Sigmoid colon (tissue), 7 donors: ENCODE data around the gene PADI6. TPM values are rescaled to one million over a fixed set of nuclear protein-coding genes. Genes with fewer than 3 reads are reported as not detected.

Source experiments
- DNase-seq: peaks from one replicate; pipeline ENCODE4 v3.0.0-alpha.2; 2019
- H3K27ac ChIP-seq, 4 donors: fragments of 200-600 bp; sonication (generic); one replicate each; pipeline ENCODE4 v1.5.1; 2016 to 2019; ENCODE audit warnings: mild to moderate bottlenecking in 1 of 4
- H3K27me3 ChIP-seq, 3 donors: fragments of 200-600 bp; sonication (generic); one replicate each; pipeline ENCODE4 v1.5.1; 2019; ENCODE audit warnings: mild to moderate bottlenecking in 1 of 3
- H3K36me3 ChIP-seq, 4 donors: fragments of 200-600 bp; sonication (generic); one replicate each; pipeline ENCODE4 v1.5.1; 2016 to 2019
- H3K4me1 ChIP-seq, 4 donors: fragments of 200-600 bp; sonication (generic); one replicate each; pipeline ENCODE4 v1.5.1; 2017 to 2019
- H3K4me3 ChIP-seq, 4 donors: fragments of 200-600 bp; sonication (generic); one replicate each; pipeline ENCODE4 v1.5.1; 2017 to 2019; ENCODE audit warnings: mild to moderate bottlenecking in 2 of 4, moderate library complexity in 1 of 4
- H3K9me3 ChIP-seq, 4 donors: fragments of 200-600 bp in 3 of 4; sonication (generic) in 3 of 4; one replicate each; pipeline versions ENCODE4 v1.5.1 to v1.6.1; 2013 to 2019
- CTCF ChIP-seq, 4 experiments: fragments of 450-650 bp in 3 of 4; fragments of 200-600 bp in 1 of 4; IDR thresholded peaks; one replicate each; pipeline ENCODE4 v1.5.1; 2016 to 2019; ENCODE audit warnings: antibody characterized with exemption in 4 of 4, mild to moderate bottlenecking in 3 of 4, moderate library complexity in 2 of 4
- EP300 ChIP-seq, 4 donors: sonication (generic); formaldehyde crosslinking; IDR thresholded peaks; one replicate each; pipeline ENCODE4 v1.6.1; 2017; ENCODE audit warnings: antibody characterized with exemption in 4 of 4
- POLR2A ChIP-seq, 2 donors: fragments of 450-650 bp; IDR thresholded peaks; one replicate each; pipeline ENCODE4 v1.6.1; 2016; ENCODE audit warnings: antibody characterized with exemption in 2 of 2, mild to moderate bottlenecking in 2 of 2, moderate library complexity in 2 of 2
- POLR2AphosphoS5 ChIP-seq, 4 donors: sonication (generic); formaldehyde crosslinking; IDR thresholded peaks; one replicate each; pipeline ENCODE4 v1.6.1; 2017; ENCODE audit warnings: antibody characterized with exemption in 4 of 4
- WGBS, 2 donors: extraction: QIAGEN DNeasy Blood & Tissue Kit; methylation state at CpG; one replicate each; pipeline ENCODE4 v1.1.7; 2013; 5-methylcytosine and 5-hydroxymethylcytosine counted together
- intact Hi-C: fragments of 100-400 bp; cut with DNase I; formaldehyde crosslinking; loops from one replicate; pipeline ENCODE4 v1.15.1; 2023
- polyA plus RNA-seq, 3 donors: library from polyadenylated mRNA; stranded (reverse); fragments of 200-250 nt; gene quantifications; one replicate each; pipeline ENCODE4 v1.2.3, GENCODE V29; 2013
- total RNA-seq, 4 donors: library from RNA; depleted of rRNA; stranded (reverse); fragments of >200 nt; gene quantifications; one replicate each; pipeline ENCODE4 v1.1.0, GENCODE V29; 2016
- donor health status: healthy with polysubstance abuse.
- donor health status: Bipolar disorder and iron deficiency.
- donor health status: healthy.

The PADI6 gene
- total and polyA plus RNA-seq, 7 donors: not detected

GRCh38 chr1:17335821-17336710 is 35.9 kb upstream of the PADI6 start:
- H3K36me3 ChIP-seq: no peaks in the 10 kb centered on the region
- TF ChIP-seq CTCF (IDR thresholded peaks at IDR 0.05) (peak in 3 of 4 experiments; percentile 37 to 62 (median 44)), POLR2AphosphoS5 (IDR thresholded peaks at IDR 0.05) (no peak)
- intact Hi-C loops: loop anchor here (10.0 kb wide), 1 partner anchor 211 kb away; no protein-coding TSS in a partner anchor

GRCh38 chr1:17338706-17339493 is 33.1 kb upstream of the PADI6 start:
- peak; percentile 42 for DNase-seq
- H3K9me3 ChIP-seq: no peaks in the 10 kb centered on the region
- H3K4me3 ChIP-seq: no peak overlapping the region
- intact Hi-C loops: loop anchor here (10.0 kb wide), 1 partner anchor 214 kb away; no protein-coding TSS in a partner anchor
- peaks cover 0 to 15% (median 3%) of the 10 kb centered on the region in 3 donors for H3K27me3 ChIP-seq
- no peaks in the 10 kb centered on the region for H3K36me3 ChIP-seq
- H3K4me1 ChIP-seq: no peaks in the 10 kb centered on the region
- no peak overlapping the region for H3K27ac ChIP-seq
- TF ChIP-seq POLR2A (IDR thresholded peaks at IDR 0.05) (no peak), POLR2AphosphoS5 (IDR thresholded peaks at IDR 0.05) (no peak), CTCF (IDR thresholded peaks at IDR 0.05) (no peak), EP300 (IDR thresholded peaks at IDR 0.05) (no peak)
- WGBS, 2 donors: 55 to 77% methylated on average over 15 of the region's 15 CpGs

More at GRCh38 chr1:17335821-17336710, 35.9 kb upstream of the PADI6 start:
- H3K4me3 ChIP-seq: no peak overlapping the region
- peak; percentile 63 for DNase-seq
- WGBS, 2 donors: 23 to 34% methylated on average over 20 of the region's 20 CpGs
- H3K4me1 ChIP-seq: no peaks in the 10 kb centered on the region
- H3K27ac ChIP-seq: no peak overlapping the region
- peaks cover 0 to 21% (median 0%) of the 10 kb centered on the region in 3 donors for H3K27me3 ChIP-seq
- H3K9me3 ChIP-seq: no peaks in the 10 kb centered on the region

GRCh38 chr1:17339521-17339920 is 32.5 kb upstream of the PADI6 start:
- peak; percentile 17 for DNase-seq
- Histone ChIP-seq H3K4me1 (no peaks in the 10 kb centered on the region), H3K27me3 (peaks cover 0 to 15% (median 3%) of the 10 kb centered on the region in 3 donors), H3K36me3 (no peaks in the 10 kb centered on the region), H3K4me3 (no peak overlapping the region), H3K27ac (no peak overlapping the region), H3K9me3 (no peaks in the 10 kb centered on the region)
- intact Hi-C loops: loop anchor here (10.0 kb wide), 1 partner anchor 215 kb away; no protein-coding TSS in a partner anchor
- 69 to 86% methylated on average over 7 of the region's 7 CpGs for WGBS, 2 donors
- TF ChIP-seq POLR2AphosphoS5 (IDR thresholded peaks at IDR 0.05) (no peak), POLR2A (IDR thresholded peaks at IDR 0.05) (no peak), EP300 (IDR thresholded peaks at IDR 0.05) (no peak), CTCF (IDR thresholded peaks at IDR 0.05) (no peak)

DNA sequence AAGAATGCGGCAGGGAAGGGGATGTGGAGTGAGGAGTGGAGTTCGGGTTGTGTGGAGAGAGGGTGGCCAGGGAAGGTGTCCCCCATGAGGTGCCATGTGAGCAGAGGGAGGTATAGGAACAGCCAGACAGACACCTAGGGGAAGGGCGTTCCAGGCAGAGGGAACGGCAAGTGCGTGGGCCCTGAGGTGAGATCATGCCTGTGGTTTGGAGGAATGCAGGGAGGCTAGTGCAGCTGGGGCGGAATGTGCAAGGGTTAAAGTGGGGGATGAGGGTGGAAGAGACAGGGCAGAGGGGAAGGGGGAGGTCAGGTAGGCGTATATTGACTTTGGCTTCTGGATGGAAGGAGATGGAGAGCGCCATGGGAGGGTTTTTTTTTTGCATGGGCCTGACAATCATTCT is 31.6 kb upstream of the PADI6 start:
- H3K36me3 ChIP-seq: no peaks in the 10 kb centered on the region
- peak; percentile 35 for DNase-seq
- no peak overlapping the region for H3K27ac ChIP-seq
- intact Hi-C loops: no loop called here
- TF ChIP-seq EP300 (IDR thresholded peaks at IDR 0.05) (no peak), CTCF (IDR thresholded peaks at IDR 0.05) (no peak), POLR2AphosphoS5 (IDR thresholded peaks at IDR 0.05) (no peak), POLR2A (IDR thresholded peaks at IDR 0.05) (no peak)
- H3K27me3 ChIP-seq: peaks cover 0 to 12% (median 3%) of the 10 kb centered on the region in 3 donors
- no peaks in the 10 kb centered on the region for H3K4me1 ChIP-seq
- 74 to 86% methylated on average over 8 of the region's 8 CpGs for WGBS, 2 donors
- H3K4me3 ChIP-seq: no peak overlapping the region
- H3K9me3 ChIP-seq: peaks cover 0 to 2% (median 0%) of the 10 kb centered on the region in 4 donors
